ACC112 (cell line): ENCODE data around the gene MYBL2.

Experiments
- H2AFZ ChIP-seq: fragments of 200-600 bp; sonication (generic); one replicate; pipeline ENCODE4 v1.6.0; 2017; ENCODE audit warnings: antibody characterized with exemption, low read length; ENCODE audit not compliant: unreplicated experiment
- H3K27ac ChIP-seq: fragments of 200-600 bp; sonication (generic); 2 replicates; pipeline ENCODE4 v1.5.1; 2014; ENCODE audit warnings: low read depth, mild to moderate bottlenecking, antibody characterized with exemption, low read length, moderate library complexity
- H3K27me3 ChIP-seq: fragments of 200-600 bp; sonication (generic); 2 replicates; pipeline ENCODE4 v1.6.1; 2014; ENCODE audit warnings: mild to moderate bottlenecking, antibody characterized with exemption, low read length, moderate library complexity, mixed read lengths; ENCODE audit not compliant: insufficient read depth
- H3K36me3 ChIP-seq: fragments of 200-600 bp; sonication (generic); 2 replicates; pipeline ENCODE4 v1.6.1; 2016; ENCODE audit warnings: mild to moderate bottlenecking, antibody characterized with exemption, low read length, moderate library complexity, mixed read lengths; ENCODE audit not compliant: insufficient read depth
- H3K4me1 ChIP-seq: fragments of 200-600 bp; sonication (generic); one replicate; pipeline ENCODE4 v1.6.1; 2016; ENCODE audit warnings: low read length, mixed read lengths; ENCODE audit not compliant: insufficient read depth, unreplicated experiment, control insufficient read depth
- H3K4me3 ChIP-seq: fragments of 200-600 bp; sonication (generic); 2 replicates; pipeline ENCODE4 v1.5.1; 2014; ENCODE audit warnings: mild to moderate bottlenecking, low read depth, low read length
- H3K79me2 ChIP-seq: fragments of 200-600 bp; sonication (generic); one replicate; pipeline ENCODE4 v1.6.0; 2016; ENCODE audit warnings: low read length; ENCODE audit not compliant: control insufficient read depth, unreplicated experiment, insufficient read depth

Gene MYBL2

DNA sequence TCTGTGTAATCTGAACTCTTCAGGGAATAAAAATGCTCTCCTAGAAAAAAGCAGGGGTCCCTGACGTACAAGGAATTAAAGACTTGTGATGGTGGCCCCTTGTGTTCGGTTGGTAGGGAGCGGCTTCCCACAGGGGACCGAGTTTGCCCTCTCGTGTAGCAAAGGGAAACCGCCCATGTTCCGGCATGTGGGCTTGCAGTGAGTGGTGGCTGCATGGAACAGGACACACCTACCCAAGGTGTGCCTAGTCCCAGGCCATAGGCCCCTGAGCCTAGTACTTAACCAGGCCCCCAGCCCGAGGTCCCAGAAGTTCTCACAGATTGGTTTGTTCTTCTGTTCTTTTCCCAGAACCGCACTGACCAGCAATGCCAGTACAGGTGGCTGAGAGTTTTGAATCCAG is 15.5 kb downstream of the MYBL2 start:
- no peaks in the 10 kb centered on the region for H3K27me3 ChIP-seq
- H2AFZ ChIP-seq, result no peak overlapping the region
- H3K4me1 ChIP-seq, result no peaks in the 10 kb centered on the region
- no peaks in the 10 kb centered on the region for H3K79me2 ChIP-seq
- H3K27ac ChIP-seq, result no peak overlapping the region
- no peaks in the 10 kb centered on the region for H3K36me3 ChIP-seq
- no peak overlapping the region for H3K4me3 ChIP-seq

DNA sequence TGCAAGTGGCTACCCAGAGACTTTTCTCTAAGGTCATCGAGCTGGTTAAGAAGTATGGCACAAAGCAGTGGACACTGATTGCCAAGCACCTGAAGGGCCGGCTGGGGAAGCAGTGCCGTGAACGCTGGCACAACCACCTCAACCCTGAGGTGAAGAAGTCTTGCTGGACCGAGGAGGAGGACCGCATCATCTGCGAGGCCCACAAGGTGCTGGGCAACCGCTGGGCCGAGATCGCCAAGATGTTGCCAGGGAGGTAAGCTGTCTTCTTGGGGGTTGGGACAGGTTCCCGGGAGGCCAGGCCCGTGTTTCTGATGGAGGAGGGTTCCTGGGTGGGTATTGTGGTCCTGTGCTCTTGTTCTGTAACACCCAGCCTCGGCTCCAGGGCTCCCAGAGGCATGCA is 19.9 kb downstream of the MYBL2 start:
- no peak overlapping the region for H3K4me3 ChIP-seq
- H3K36me3 ChIP-seq, result no peaks in the 10 kb centered on the region
- H3K4me1 ChIP-seq, result no peaks in the 10 kb centered on the region
- H3K27ac ChIP-seq, result no peak overlapping the region
- H2AFZ ChIP-seq, result no peak overlapping the region
- no peaks in the 10 kb centered on the region for H3K79me2 ChIP-seq
- no peaks in the 10 kb centered on the region for H3K27me3 ChIP-seq

DNA sequence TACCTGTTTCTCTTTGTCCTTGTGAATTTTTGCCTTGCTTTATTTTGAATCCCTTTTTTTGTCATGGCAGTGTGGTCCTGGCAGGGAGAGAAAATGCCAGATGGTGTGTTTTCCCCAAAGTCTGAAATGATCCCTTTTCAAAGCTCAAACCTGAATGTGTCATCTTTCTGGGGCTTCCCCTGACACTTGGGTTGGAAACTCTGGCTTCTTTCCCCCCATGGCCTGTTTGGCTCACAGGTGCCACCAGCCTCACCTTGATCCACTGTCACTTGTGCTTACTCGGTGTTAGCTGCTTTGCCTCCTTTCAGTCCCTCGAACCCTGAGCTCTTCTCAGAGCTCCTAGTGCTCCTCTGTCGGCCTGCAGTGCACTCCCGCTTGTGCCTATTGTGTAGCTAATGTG is 22.3 kb downstream of the MYBL2 start:
- Histone ChIP-seq H3K4me3 (no peak overlapping the region), H3K36me3 (peaks cover 4% of the 10 kb centered on the region; the same call in 1 of the 2 replicates), H3K79me2 (no peaks in the 10 kb centered on the region), H3K27me3 (no peaks in the 10 kb centered on the region), H3K4me1 (no peaks in the 10 kb centered on the region), H2AFZ (no peak overlapping the region), H3K27ac (no peak overlapping the region)

DNA sequence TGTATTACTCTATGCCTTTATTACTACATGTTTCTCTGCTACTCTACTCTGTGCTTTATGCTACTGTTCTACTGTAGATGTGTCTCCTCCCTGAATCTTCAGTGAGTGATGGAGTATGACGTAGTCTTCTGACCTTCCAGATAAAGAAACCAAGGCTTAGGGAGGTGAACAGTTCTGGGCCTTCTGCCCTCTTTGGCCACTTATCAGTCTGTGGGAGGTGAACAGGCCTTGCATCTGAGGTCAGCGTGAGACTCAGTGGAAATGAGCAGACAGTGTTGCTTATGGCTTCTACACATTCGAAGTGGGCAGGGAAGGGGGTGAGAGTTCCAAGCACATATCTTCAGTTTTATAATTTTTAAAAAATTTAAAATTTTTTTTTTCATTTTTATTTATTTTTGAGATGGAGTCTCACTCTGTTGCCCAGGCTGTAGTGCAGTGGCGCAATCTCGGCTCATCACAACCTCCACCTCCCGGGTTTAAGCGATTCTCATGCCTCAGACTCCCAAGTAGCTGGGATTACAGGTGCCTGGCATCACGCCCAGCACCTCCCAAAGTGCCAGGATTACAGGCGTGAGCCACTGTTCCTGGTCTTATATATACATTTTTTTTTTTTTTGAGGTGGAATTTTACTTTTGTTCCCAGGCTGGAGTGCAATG is 24.2 kb downstream of the MYBL2 start:
- Histone ChIP-seq H3K36me3 (peaks cover 4% of the 10 kb centered on the region; the same call in 1 of the 2 replicates), H2AFZ (no peak overlapping the region), H3K4me1 (no peaks in the 10 kb centered on the region), H3K27ac (no peak overlapping the region), H3K4me3 (no peak overlapping the region), H3K79me2 (no peaks in the 10 kb centered on the region), H3K27me3 (no peaks in the 10 kb centered on the region)

DNA sequence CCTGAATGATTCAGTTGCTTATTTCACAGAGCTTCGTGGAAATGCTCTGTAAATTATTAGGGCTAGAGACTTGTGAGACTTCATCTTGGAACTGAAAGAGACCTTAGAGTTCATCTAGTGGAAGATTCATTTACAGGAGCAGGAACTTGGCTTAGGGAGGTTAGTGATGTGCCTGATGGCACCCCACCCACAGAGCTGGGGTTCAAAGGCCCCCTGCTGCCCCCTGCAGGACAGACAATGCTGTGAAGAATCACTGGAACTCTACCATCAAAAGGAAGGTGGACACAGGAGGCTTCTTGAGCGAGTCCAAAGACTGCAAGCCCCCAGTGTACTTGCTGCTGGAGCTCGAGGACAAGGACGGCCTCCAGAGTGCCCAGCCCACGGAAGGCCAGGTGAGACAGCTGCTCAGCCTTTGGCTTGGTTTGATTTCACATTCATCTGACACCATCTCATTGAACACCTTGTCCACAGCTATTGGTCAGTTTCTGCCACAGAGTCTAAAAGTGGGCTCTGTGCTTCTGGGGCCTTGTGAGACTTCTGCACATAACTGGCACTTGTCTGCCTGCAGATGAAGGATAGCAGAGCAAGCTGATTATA is 25.1 kb downstream of the MYBL2 start:
- peaks cover 4% of the 10 kb centered on the region; the same call in 1 of the 2 replicates for H3K36me3 ChIP-seq
- no peak overlapping the region for H3K4me3 ChIP-seq
- H3K4me1 ChIP-seq, result no peaks in the 10 kb centered on the region
- no peak overlapping the region for H2AFZ ChIP-seq
- H3K27me3 ChIP-seq, result no peaks in the 10 kb centered on the region
- H3K27ac ChIP-seq, result no peak overlapping the region
- no peaks in the 10 kb centered on the region for H3K79me2 ChIP-seq

DNA sequence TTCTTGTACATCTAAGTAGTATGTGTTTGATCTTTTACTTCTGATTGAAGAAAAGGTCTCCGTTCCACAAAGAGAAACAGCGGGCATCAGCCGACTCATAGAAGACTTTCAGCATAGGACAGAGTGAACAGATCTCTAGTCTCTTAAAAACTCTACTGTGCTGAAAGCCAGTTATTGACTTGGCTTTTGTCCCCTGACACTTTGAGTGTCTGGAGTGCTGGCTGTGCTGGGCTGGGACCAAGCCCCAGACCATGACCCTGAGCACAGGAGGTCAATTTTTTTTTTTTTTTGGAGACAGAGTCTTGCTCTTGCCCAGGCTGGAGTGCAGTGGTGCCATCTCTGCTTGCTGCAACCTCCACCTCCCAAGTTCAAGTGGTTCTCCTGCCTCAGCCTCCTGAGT is 27.8 kb downstream of the MYBL2 start:
- no peak overlapping the region for H3K27ac ChIP-seq
- no peak overlapping the region for H2AFZ ChIP-seq
- H3K4me1 ChIP-seq, result no peaks in the 10 kb centered on the region
- H3K27me3 ChIP-seq, result no peaks in the 10 kb centered on the region
- H3K4me3 ChIP-seq, result no peak overlapping the region
- H3K79me2 ChIP-seq, result no peaks in the 10 kb centered on the region
- peaks cover 4% of the 10 kb centered on the region; the same call in 1 of the 2 replicates for H3K36me3 ChIP-seq

DNA sequence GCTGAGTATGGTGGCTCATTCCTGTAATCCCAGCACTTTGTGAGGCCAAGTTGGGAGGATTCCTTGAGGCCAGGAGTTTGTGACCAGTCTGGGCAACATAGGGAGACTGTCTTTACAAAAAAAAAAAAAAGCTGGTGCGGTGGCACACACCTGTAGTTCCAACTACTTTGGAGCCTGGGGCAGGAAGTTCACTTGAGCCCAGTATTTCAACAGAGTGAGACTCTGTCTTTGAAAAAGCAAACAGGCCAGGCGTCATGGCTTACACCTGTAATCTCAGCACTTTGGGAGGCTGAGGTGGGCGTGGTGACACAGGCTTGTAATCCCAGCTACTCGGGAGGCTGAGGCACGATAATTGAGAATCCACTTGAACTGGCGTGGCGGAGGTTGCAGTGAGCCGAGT is 28.7 kb downstream of the MYBL2 start:
- Histone ChIP-seq H3K36me3 (peaks cover 4% of the 10 kb centered on the region; the same call in 1 of the 2 replicates), H2AFZ (no peak overlapping the region), H3K4me3 (no peak overlapping the region), H3K4me1 (no peaks in the 10 kb centered on the region), H3K79me2 (no peaks in the 10 kb centered on the region), H3K27me3 (no peaks in the 10 kb centered on the region), H3K27ac (no peak overlapping the region)

DNA sequence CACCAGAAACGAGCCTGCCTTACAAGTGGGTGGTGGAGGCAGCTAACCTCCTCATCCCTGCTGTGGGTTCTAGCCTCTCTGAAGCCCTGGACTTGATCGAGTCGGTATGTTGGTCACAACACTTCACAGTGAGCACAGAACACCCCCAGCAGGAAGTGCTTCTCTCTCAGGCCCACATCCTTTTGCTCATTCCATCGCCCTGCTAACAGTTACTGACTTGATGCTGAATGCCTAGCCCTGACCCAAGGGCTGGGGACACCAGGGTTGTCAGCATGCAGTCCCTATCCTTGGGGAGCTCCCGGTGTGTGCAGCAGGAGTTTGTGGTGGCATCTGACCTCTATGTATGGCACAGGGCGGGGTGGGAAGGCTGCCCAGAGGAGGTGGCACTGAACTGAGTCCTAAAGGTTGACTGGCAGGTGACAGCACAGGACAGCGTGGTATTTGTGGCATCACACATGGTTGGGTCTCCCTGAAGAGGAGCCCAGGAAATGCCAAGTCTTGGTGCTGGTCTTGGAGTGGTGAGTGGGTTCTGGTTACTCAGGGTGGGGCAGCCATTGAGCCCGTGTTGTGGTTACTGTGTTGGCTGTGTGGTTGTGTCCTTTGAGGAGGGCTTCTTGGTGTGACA is 33.1 kb downstream of the MYBL2 start:
- Histone ChIP-seq H3K27ac (no peak overlapping the region), H3K79me2 (no peaks in the 10 kb centered on the region), H3K27me3 (no peaks in the 10 kb centered on the region), H3K4me3 (no peak overlapping the region), H2AFZ (no peak overlapping the region), H3K36me3 (peaks cover 9% of the 10 kb centered on the region; the same call in 1 of the 2 replicates), H3K4me1 (no peaks in the 10 kb centered on the region)

DNA sequence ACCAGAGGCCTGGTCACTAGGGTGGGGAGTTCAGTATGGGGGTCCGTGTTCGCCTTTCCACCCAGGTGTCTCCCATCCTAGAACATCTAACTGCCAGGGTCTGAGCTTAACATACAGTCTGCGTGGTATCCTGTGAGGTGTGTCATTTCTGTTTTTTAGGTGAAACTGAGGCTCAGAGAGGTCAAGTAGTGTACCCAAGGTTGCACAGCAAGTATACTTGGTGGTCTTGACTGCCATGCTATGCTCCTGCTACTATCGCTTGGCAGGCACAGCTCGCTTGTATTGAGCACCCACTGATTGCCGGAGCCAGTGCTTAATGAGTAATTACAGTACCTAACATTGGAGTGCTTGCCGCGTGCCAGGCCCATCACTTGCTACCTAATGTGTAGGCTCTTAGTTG is 33.7 kb downstream of the MYBL2 start:
- Histone ChIP-seq H2AFZ (no peak overlapping the region), H3K27ac (no peak overlapping the region), H3K27me3 (no peaks in the 10 kb centered on the region), H3K4me1 (no peaks in the 10 kb centered on the region), H3K79me2 (no peaks in the 10 kb centered on the region), H3K4me3 (no peak overlapping the region), H3K36me3 (peaks cover 9% of the 10 kb centered on the region; the same call in 1 of the 2 replicates)

DNA sequence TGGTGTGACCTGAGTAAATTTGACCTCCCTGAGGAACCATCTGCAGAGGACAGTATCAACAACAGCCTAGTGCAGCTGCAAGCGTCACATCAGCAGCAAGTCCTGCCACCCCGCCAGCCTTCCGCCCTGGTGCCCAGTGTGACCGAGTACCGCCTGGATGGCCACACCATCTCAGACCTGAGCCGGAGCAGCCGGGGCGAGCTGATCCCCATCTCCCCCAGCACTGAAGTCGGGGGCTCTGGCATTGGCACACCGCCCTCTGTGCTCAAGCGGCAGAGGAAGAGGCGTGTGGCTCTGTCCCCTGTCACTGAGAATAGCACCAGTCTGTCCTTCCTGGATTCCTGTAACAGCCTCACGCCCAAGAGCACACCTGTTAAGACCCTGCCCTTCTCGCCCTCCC is 35.6 kb downstream of the MYBL2 start:
- Histone ChIP-seq H3K36me3 (peaks cover 14% of the 10 kb centered on the region; the same call in 1 of the 2 replicates), H3K27ac (no peak overlapping the region)

More for the DNA sequence above, 35.6 kb downstream of the MYBL2 start:
- no peak overlapping the region for H3K4me3 ChIP-seq
- no peaks in the 10 kb centered on the region for H3K79me2 ChIP-seq
- H2AFZ ChIP-seq, result no peak overlapping the region
- no peaks in the 10 kb centered on the region for H3K27me3 ChIP-seq
- no peaks in the 10 kb centered on the region for H3K4me1 ChIP-seq
